HEK293 (cell line): ENCODE results near the gene DLGAP4.
A peak's percentile ranks its signal among the peaks of the same experiment; 100 is the strongest.

Source experiments
- BCL6B ChIP-seq: fragments of 450-650 bp; formaldehyde crosslinking; IDR thresholded peaks from 2 replicates; pipeline ENCODE4 v1.5.1; 2017; ENCODE audit warnings: missing biosample characterization, missing genetic modification characterization
- EGR2 ChIP-seq: fragments of 450-650 bp; formaldehyde crosslinking; IDR thresholded peaks from 2 replicates; pipeline ENCODE4 v1.5.1; 2016; ENCODE audit warnings: low read depth, missing biosample characterization, missing genetic modification characterization
- KLF16 ChIP-seq: fragments of 450-650 bp; formaldehyde crosslinking; IDR thresholded peaks from 2 replicates; pipeline ENCODE4 v1.5.1; 2017; ENCODE audit warnings: missing biosample characterization, missing genetic modification characterization
- KLF9 ChIP-seq: fragments of 450-650 bp; formaldehyde crosslinking; IDR thresholded peaks from 2 replicates; pipeline ENCODE4 v1.5.1; 2016; ENCODE audit warnings: missing biosample characterization, missing genetic modification characterization, low read depth
- MZF1 ChIP-seq: fragments of 450-650 bp; formaldehyde crosslinking; IDR thresholded peaks from 2 replicates; pipeline ENCODE4 v1.5.1; 2017; ENCODE audit warnings: missing biosample characterization, missing genetic modification characterization, borderline replicate concordance
- TCF7L2 ChIP-seq: IDR thresholded peaks from 2 replicates; pipeline ENCODE4 v1.6.1; 2011; ENCODE audit warnings: low read depth, mild to moderate bottlenecking, inconsistent platforms, low read length, moderate library complexity, borderline replicate concordance
- ZBTB17 ChIP-seq: fragments of 450-650 bp; formaldehyde crosslinking; IDR thresholded peaks from 2 replicates; pipeline ENCODE4 v1.5.1; 2016; ENCODE audit warnings: missing biosample characterization, missing genetic modification characterization
- ZBTB21 ChIP-seq: fragments of 450-650 bp; formaldehyde crosslinking; IDR thresholded peaks from 2 replicates; pipeline ENCODE4 v1.5.1; 2017; ENCODE audit warnings: missing biosample characterization, missing genetic modification characterization
- ZNF112 ChIP-seq: fragments of 450-650 bp; formaldehyde crosslinking; IDR thresholded peaks from 2 replicates; pipeline ENCODE4 v1.5.0; 2017; ENCODE audit warnings: missing biosample characterization, missing genetic modification characterization
- ZNF146 ChIP-seq: fragments of 450-650 bp; formaldehyde crosslinking; IDR thresholded peaks from 2 replicates; pipeline ENCODE4 v1.5.1; 2016; ENCODE audit warnings: missing biosample characterization, missing genetic modification characterization
- ZNF155 ChIP-seq: fragments of 450-650 bp; formaldehyde crosslinking; IDR thresholded peaks from 2 replicates; pipeline ENCODE4 v1.5.1; 2016; ENCODE audit warnings: missing biosample characterization, missing genetic modification characterization
- ZNF175 ChIP-seq: fragments of 450-650 bp; formaldehyde crosslinking; IDR thresholded peaks from 2 replicates; pipeline ENCODE4 v1.5.1; 2016; ENCODE audit warnings: missing biosample characterization, missing genetic modification characterization
- ZNF19 ChIP-seq: fragments of 450-650 bp; formaldehyde crosslinking; IDR thresholded peaks from 2 replicates; pipeline ENCODE4; 2016; ENCODE audit warnings: missing biosample characterization, missing genetic modification characterization, low read depth
- ZNF239 ChIP-seq: fragments of 450-650 bp; formaldehyde crosslinking; IDR thresholded peaks from 2 replicates; pipeline ENCODE4 v1.5.1; 2016; ENCODE audit warnings: missing biosample characterization, missing genetic modification characterization
- ZNF362 ChIP-seq: fragments of 450-650 bp; formaldehyde crosslinking; IDR thresholded peaks from 2 replicates; pipeline ENCODE4 v1.5.1; 2016; ENCODE audit warnings: missing biosample characterization, missing genetic modification characterization
- ZNF398 ChIP-seq: fragments of 450-650 bp; formaldehyde crosslinking; IDR thresholded peaks from 2 replicates; pipeline ENCODE4 v1.5.1; 2017; ENCODE audit warnings: missing biosample characterization, missing genetic modification characterization
- ZNF426 ChIP-seq: fragments of 450-650 bp; formaldehyde crosslinking; IDR thresholded peaks from 2 replicates; pipeline ENCODE4 v1.5.1; 2017; ENCODE audit warnings: missing biosample characterization, missing genetic modification characterization, mild to moderate bottlenecking, inconsistent platforms, moderate library complexity
- ZNF585B ChIP-seq: fragments of 450-650 bp; formaldehyde crosslinking; IDR thresholded peaks from 2 replicates; pipeline ENCODE4 v1.5.1; 2016; ENCODE audit warnings: missing biosample characterization, missing genetic modification characterization
- ZNF626 ChIP-seq: fragments of 450-650 bp; sonication (Bioruptor Pico); formaldehyde crosslinking; IDR thresholded peaks from 2 replicates; pipeline ENCODE4 v1.5.1; 2018; ENCODE audit warnings: missing biosample characterization, missing genetic modification characterization, inconsistent platforms
- ZNF639 ChIP-seq: fragments of 450-650 bp; formaldehyde crosslinking; IDR thresholded peaks from 2 replicates; pipeline ENCODE4 v1.5.1; 2016; ENCODE audit warnings: missing biosample characterization, missing genetic modification characterization
- ZNF670 ChIP-seq: fragments of 450-650 bp; formaldehyde crosslinking; IDR thresholded peaks from 2 replicates; pipeline ENCODE4 v1.5.1; 2016; ENCODE audit warnings: missing biosample characterization, missing genetic modification characterization, low read depth
- ZNF677 ChIP-seq: fragments of 450-650 bp; IDR thresholded peaks from 2 replicates; pipeline ENCODE4 v1.5.0; 2018; ENCODE audit warnings: missing biosample characterization, mild to moderate bottlenecking, missing genetic modification characterization, moderate library complexity
- ZNF785 ChIP-seq: fragments of 450-650 bp; formaldehyde crosslinking; IDR thresholded peaks from 2 replicates; pipeline ENCODE4 v1.5.1; 2016; ENCODE audit warnings: missing biosample characterization, missing genetic modification characterization
- ZNF792 ChIP-seq: fragments of 450-650 bp; formaldehyde crosslinking; IDR thresholded peaks from 2 replicates; pipeline ENCODE4 v1.5.1; 2016; ENCODE audit warnings: missing biosample characterization, missing genetic modification characterization
- ZSCAN23 ChIP-seq: fragments of 450-650 bp; formaldehyde crosslinking; IDR thresholded peaks from 2 replicates; pipeline ENCODE4 v1.5.1; 2016; ENCODE audit warnings: missing biosample characterization, missing genetic modification characterization
- TF ChIP-seq, protein P1 (sequence below): fragments of 450-650 bp; formaldehyde crosslinking; IDR thresholded peaks from 2 replicates; pipeline ENCODE4 v1.5.1; 2016; ENCODE audit warnings: missing biosample characterization, missing genetic modification characterization
- TF ChIP-seq, protein P2 (sequence below): fragments of 450-650 bp; formaldehyde crosslinking; IDR thresholded peaks from 2 replicates; pipeline ENCODE4 v1.5.1; 2016; ENCODE audit warnings: missing biosample characterization, missing genetic modification characterization
- TF ChIP-seq, protein P3 (sequence below): fragments of 450-650 bp; formaldehyde crosslinking; IDR thresholded peaks from 2 replicates; pipeline ENCODE4 v1.5.1; 2016; ENCODE audit warnings: missing biosample characterization, missing genetic modification characterization

The DLGAP4 gene

DNA sequence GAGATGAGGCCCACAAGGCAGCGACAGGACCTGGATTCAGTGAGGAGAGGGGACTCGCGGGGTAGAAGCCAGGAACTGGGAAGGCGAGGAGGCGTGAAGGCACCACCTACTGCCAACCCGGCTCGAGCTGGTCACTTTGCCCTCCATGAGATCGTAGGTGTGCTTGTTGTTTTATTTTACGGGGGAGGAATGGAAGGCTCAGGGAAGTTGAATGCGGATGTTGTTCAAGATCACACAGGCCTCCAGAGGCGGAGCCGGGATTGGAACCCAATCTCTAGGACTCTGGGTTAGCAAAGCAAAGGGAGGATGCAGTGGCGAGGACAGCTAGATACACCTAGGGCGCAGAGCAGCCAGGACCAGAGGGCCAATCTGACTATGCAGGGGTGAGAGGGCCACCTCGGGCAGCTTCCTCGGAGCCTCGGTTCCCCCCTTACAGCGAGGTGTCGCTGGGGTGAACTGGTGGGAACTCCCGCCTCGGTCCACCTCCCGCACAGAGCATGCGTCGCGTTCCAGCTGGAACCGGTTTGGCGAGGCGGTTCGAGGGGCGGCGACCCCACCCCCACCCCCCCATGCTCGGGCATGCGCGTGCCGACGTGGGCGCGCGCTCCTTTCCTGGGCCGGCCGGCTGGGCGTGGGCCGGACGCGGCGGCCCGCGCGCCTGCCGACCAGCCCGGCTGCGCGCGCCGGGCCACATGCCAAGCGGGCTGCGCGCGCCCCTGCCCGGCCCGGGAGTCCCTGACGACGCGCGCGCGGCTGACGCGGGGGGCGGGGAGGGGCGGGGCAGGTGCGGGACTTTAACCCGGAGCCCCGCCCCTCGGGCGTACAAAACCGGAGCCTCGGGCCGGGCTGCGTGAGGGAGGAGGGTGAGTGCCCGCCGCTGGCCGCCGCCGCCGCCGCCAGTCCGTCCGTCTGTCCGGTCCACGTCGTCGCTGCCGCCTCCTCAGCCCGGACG lies 154.8 kb downstream of the DLGAP4 start (continued):
- no peak for TF ChIP-seq ZNF362
- peak; percentile 76 for TF ChIP-seq EGR2 (tag by site-specific recombination)
- no peak for TF ChIP-seq ZNF670 (tag by site-specific recombination)
- no peak for TF ChIP-seq ZNF155
- TF ChIP-seq ZNF175 (tag by site-specific recombination), result no peak
- TF ChIP-seq ZNF792 (tag by site-specific recombination), result no peak
- TF ChIP-seq, protein P1, sequence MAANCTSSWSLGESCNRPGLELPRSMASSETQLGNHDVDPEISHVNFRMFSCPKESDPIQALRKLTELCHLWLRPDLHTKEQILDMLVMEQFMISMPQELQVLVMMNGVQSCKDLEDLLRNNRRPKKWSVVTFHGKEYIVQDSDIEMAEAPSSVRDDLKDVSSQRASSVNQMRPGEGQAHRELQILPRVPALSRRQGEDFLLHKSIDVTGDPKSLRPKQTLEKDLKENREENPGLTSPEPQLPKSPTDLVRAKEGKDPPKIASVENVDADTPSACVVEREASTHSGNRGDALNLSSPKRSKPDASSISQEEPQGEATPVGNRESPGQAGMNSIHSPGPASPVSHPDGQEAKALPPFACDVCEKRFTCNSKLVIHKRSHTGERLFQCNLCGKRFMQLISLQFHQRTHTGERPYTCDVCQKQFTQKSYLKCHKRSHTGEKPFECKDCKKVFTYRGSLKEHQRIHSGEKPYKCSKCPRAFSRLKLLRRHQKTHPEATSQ, result 0 out of 2 replicates have a peak, but pooled peaks have one; percentile 73
- TF ChIP-seq, protein P2, sequence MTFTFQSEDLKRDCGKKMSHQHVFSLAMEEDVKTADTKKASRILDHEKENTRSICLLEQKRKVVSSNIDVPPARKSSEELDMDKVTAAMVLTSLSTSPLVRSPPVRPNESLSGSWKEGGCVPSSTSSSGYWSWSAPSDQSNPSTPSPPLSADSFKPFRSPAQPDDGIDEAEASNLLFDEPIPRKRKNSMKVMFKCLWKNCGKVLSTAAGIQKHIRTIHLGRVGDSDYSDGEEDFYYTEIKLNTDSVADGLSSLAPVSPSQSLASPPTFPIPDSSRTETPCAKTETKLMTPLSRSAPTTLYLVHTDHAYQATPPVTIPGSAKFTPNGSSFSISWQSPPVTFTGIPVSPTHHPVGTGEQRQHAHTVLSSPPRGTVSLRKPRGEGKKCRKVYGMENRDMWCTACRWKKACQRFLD (tag by site-specific recombination), result no peak
- 0 out of 2 replicates have a peak, but pooled peaks have one; percentile 3 for TF ChIP-seq ZNF146
- peak; percentile 51 for TF ChIP-seq ZBTB17 (tag by site-specific recombination)
- TF ChIP-seq ZNF639, result 0 out of 2 replicates have a peak, but pooled peaks have one; percentile 32
- peak; percentile 81; the same call in 1 of the 2 replicates for TF ChIP-seq KLF9 (tag by site-specific recombination)
- no peak for TF ChIP-seq TCF7L2
- no peak for TF ChIP-seq BCL6B (tag by site-specific recombination)
- no peak for TF ChIP-seq ZBTB21
- TF ChIP-seq ZNF19 (tag by site-specific recombination), result no peak
- TF ChIP-seq ZNF585B (tag by site-specific recombination), result no peak
- no peak for TF ChIP-seq ZNF677 (tag by site-specific recombination)
- TF ChIP-seq ZNF426 (tag by site-specific recombination), result no peak
- TF ChIP-seq ZNF239 (tag by site-specific recombination), result no peak
- TF ChIP-seq KLF16 (tag by site-specific recombination), result no peak
- TF ChIP-seq ZNF626, result no peak
- TF ChIP-seq, protein P3, sequence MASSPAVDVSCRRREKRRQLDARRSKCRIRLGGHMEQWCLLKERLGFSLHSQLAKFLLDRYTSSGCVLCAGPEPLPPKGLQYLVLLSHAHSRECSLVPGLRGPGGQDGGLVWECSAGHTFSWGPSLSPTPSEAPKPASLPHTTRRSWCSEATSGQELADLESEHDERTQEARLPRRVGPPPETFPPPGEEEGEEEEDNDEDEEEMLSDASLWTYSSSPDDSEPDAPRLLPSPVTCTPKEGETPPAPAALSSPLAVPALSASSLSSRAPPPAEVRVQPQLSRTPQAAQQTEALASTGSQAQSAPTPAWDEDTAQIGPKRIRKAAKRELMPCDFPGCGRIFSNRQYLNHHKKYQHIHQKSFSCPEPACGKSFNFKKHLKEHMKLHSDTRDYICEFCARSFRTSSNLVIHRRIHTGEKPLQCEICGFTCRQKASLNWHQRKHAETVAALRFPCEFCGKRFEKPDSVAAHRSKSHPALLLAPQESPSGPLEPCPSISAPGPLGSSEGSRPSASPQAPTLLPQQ (tag by site-specific recombination), result peak; percentile 73
- no peak for TF ChIP-seq ZSCAN23 (tag by site-specific recombination)
- TF ChIP-seq ZNF112 (tag by site-specific recombination), result no peak
- TF ChIP-seq ZNF785 (tag by site-specific recombination), result no peak
- TF ChIP-seq ZNF398 (tag by site-specific recombination), result peak; percentile 29; the same call in 1 of the 2 replicates
- no peak for TF ChIP-seq MZF1 (tag by site-specific recombination)
